Liver (tissue), 9 donors: ENCODE data around the gene CRYBA2. TPM values are rescaled to one million over a fixed set of nuclear protein-coding genes. Genes with fewer than 3 reads are reported as not detected.

Experiments
- DNase-seq: peaks from one replicate; pipeline ENCODE4 v3.0.0-alpha.2; 2017; ENCODE audit warnings: low spot score
- H3K27ac ChIP-seq, 2 donors: one replicate each; pipeline ENCODE4 v1.7.0; 2013; ENCODE audit warnings: inconsistent platforms in 2 of 2, low read length in 2 of 2, control low read depth in 1 of 2, low read depth in 1 of 2, mild to moderate bottlenecking in 1 of 2
- H3K27me3 ChIP-seq, 4 donors: one replicate each; pipeline versions ENCODE4 v1.6.1 to v1.7.0; 2013; ENCODE audit warnings: low read length in 3 of 4, inconsistent platforms in 1 of 4, mild to moderate bottlenecking in 1 of 4, moderate library complexity in 1 of 4; ENCODE audit not compliant: control insufficient read depth in 4 of 4, insufficient read depth in 4 of 4
- H3K36me3 ChIP-seq, 4 donors: one replicate each; pipeline versions ENCODE4 v1.6.1 to v1.7.0; 2013; ENCODE audit warnings: low read length in 3 of 4, mild to moderate bottlenecking in 3 of 4, low read depth in 1 of 4, moderate library complexity in 1 of 4; ENCODE audit not compliant: control insufficient read depth in 4 of 4, insufficient read depth in 3 of 4
- H3K4me1 ChIP-seq, 4 donors: one replicate each; pipeline versions ENCODE4 v1.6.1 to v1.7.0; 2013; ENCODE audit warnings: low read length in 3 of 4, mild to moderate bottlenecking in 3 of 4, moderate library complexity in 1 of 4; ENCODE audit not compliant: control insufficient read depth in 4 of 4, insufficient read depth in 4 of 4
- H3K4me3 ChIP-seq, 3 donors: one replicate each; pipeline versions ENCODE4 v1.6.1 to v1.7.0; 2013; ENCODE audit warnings: low read length in 3 of 3, control low read depth in 1 of 3, low read depth in 1 of 3, mild to moderate bottlenecking in 1 of 3
- H3K9ac ChIP-seq, 2 donors: one replicate each; pipeline ENCODE4 v1.7.0; 2013; ENCODE audit warnings: low read length in 2 of 2, mild to moderate bottlenecking in 2 of 2, moderate library complexity in 2 of 2, control low read depth in 1 of 2, low read depth in 1 of 2
- H3K9me3 ChIP-seq, 4 donors: one replicate each; pipeline versions ENCODE4 v1.6.1 to v1.7.0; 2013; ENCODE audit warnings: low read length in 3 of 4; ENCODE audit not compliant: control insufficient read depth in 4 of 4
- ATF3 ChIP-seq: IDR thresholded peaks from 2 replicates; pipeline ENCODE4 v1.6.1; 2016; ENCODE audit warnings: antibody characterized with exemption
- CTCF ChIP-seq: fragments of 150-350 bp; IDR thresholded peaks from 2 replicates; pipeline ENCODE4 v1.5.1; 2017; ENCODE audit warnings: improper control_type of control experiment, low read depth, low read length; ENCODE audit not compliant: missing input control
- FOXA2 ChIP-seq: IDR thresholded peaks from 2 replicates; pipeline ENCODE4 v1.6.1; 2016; ENCODE audit warnings: antibody characterized with exemption
- GABPA ChIP-seq, 2 donors: IDR thresholded peaks in 1 of 2; conservative IDR thresholded peaks in 1 of 2; 2 replicates each; pipeline ENCODE4 v1.6.1; 2016; ENCODE audit warnings: antibody characterized with exemption in 2 of 2, mild to moderate bottlenecking in 1 of 2, moderate library complexity in 1 of 2
- HNF4A ChIP-seq, 2 donors: conservative IDR thresholded peaks; 2 replicates each; pipeline ENCODE4 v1.6.1; 2016; ENCODE audit warnings: antibody characterized with exemption in 2 of 2, mild to moderate bottlenecking in 2 of 2
- JUND ChIP-seq, 2 donors: IDR thresholded peaks; 2 replicates each; pipeline ENCODE4 v1.6.1; 2016; ENCODE audit warnings: antibody characterized with exemption in 2 of 2
- MAX ChIP-seq: IDR thresholded peaks from 2 replicates; pipeline ENCODE4 v1.6.1; 2016; ENCODE audit warnings: antibody characterized with exemption
- RXRA ChIP-seq, 2 donors: IDR thresholded peaks; 2 replicates each; pipeline ENCODE4 v1.6.1; 2017 to 2018; ENCODE audit warnings: antibody characterized with exemption in 2 of 2, mild to moderate bottlenecking in 1 of 2
- SP1 ChIP-seq: IDR thresholded peaks from 2 replicates; pipeline ENCODE4 v1.6.1; 2018; ENCODE audit warnings: antibody characterized with exemption, mild to moderate bottlenecking
- TAF1 ChIP-seq: conservative IDR thresholded peaks from 2 replicates; pipeline ENCODE4 v1.6.1; 2016; ENCODE audit warnings: antibody characterized with exemption, mild to moderate bottlenecking
- YY1 ChIP-seq: IDR thresholded peaks from 2 replicates; pipeline ENCODE4 v1.6.1; 2016; ENCODE audit warnings: antibody characterized with exemption, mild to moderate bottlenecking
- ZBTB33 ChIP-seq: IDR thresholded peaks from 2 replicates; pipeline ENCODE4 v1.6.1; 2016; ENCODE audit warnings: antibody characterized with exemption
- WGBS: extraction: QIAGEN DNeasy Blood & Tissue Kit; methylation state at CpG from one replicate; pipeline ENCODE4 v1.1.7; 2013; 5-methylcytosine and 5-hydroxymethylcytosine counted together
- polyA plus RNA-seq, 2 donors: library from polyadenylated mRNA; stranded (reverse) in 1 of 2; unstranded in 1 of 2; fragments of 200-250 nt in 1 of 2; fragments of >200 nt in 1 of 2; fragmentation: Nextera tagmentation in 1 of 2; extraction: Ambion mirVana in 1 of 2; gene quantifications; one replicate each; pipeline versions ENCODE4 v1.2.1 to v1.2.3, GENCODE V29; 2013 to 2015
- total RNA-seq, 2 donors: library from RNA; depleted of rRNA; stranded (reverse); fragments of >200 nt; gene quantifications; one replicate each; pipeline ENCODE4 v1.2.3, GENCODE V29; 2014
- donor health status: healthy.
- donor health status: healthy.
- donor health status: healthy.
- donor health status: healthy.
- donor health status: healthy.

The CRYBA2 gene
- total and polyA plus RNA-seq, 4 donors = not detected

- H3K9ac ChIP-seq = no peak overlapping the region
- H3K9me3 ChIP-seq = no peaks in the 10 kb centered on the region
- H3K4me1 ChIP-seq = peaks cover 5 to 30% (median 16%) of the 10 kb centered on the region in 4 donors
- H3K4me3 ChIP-seq = no peak overlapping the region
- H3K27me3 ChIP-seq = peaks cover 7 to 26% (median 16%) of the 10 kb centered on the region in 4 donors
- no peak for DNase-seq
- H3K36me3 ChIP-seq = no peaks in the 10 kb centered on the region
- no peak for TF ChIP-seq MAX
- no peak for TF ChIP-seq RXRA (IDR thresholded peaks at IDR 0.05)
- TF ChIP-seq GABPA (IDR thresholded peaks at IDR 0.05 in 1 of 2, conservative IDR thresholded peaks at IDR 0.05 in 1 of 2) = no peak
- no peak for TF ChIP-seq TAF1
- TF ChIP-seq SP1 = no peak
- TF ChIP-seq CTCF = no peak
- TF ChIP-seq YY1 = no peak
- H3K27ac ChIP-seq = no peak overlapping the region
- WGBS = 11% methylated on average over 10 of the region's 10 CpGs
Measured at GRCh38 chr2:218983934-218984238, 9.3 kb downstream of the CRYBA2 start.

- no peak for DNase-seq
- peaks cover 7 to 23% (median 15%) of the 10 kb centered on the region in 4 donors for H3K27me3 ChIP-seq
- TF ChIP-seq JUND (IDR thresholded peaks at IDR 0.05) (no peak), ATF3 (no peak), YY1 (no peak), CTCF (no peak), FOXA2 (no peak), ZBTB33 (no peak), TAF1 (no peak), HNF4A (conservative IDR thresholded peaks at IDR 0.05) (no peak)
- H3K9ac ChIP-seq = no peak overlapping the region
- H3K9me3 ChIP-seq = no peaks in the 10 kb centered on the region
- H3K4me1 ChIP-seq = peaks cover 5 to 30% (median 16%) of the 10 kb centered on the region in 4 donors
- no peaks in the 10 kb centered on the region for H3K36me3 ChIP-seq
- no peak overlapping the region for H3K4me3 ChIP-seq
- H3K27ac ChIP-seq = no peak overlapping the region
- WGBS = 10% methylated on average over 23 of the region's 23 CpGs
Measured at GRCh38 chr2:218983263-218983933, 9.8 kb downstream of the CRYBA2 start.
